Heart left ventricle (tissue), 16 donors: ENCODE results near the gene SIRT6. TPM values are rescaled to one million over a fixed set of nuclear protein-coding genes. Genes with fewer than 3 reads are reported as not detected.

ENCODE experiments used
- ATAC-seq, 4 donors: fragments of 200-7000 bp; cut with Tn5 transposase; one replicate each; pipeline ENCODE4 v1.9.1; 2020 to 2022; ENCODE audit warnings: moderate library complexity in 4 of 4, mild to moderate bottlenecking in 3 of 4, moderate number of reproducible peaks in 1 of 4
- DNase-seq, 5 donors: peaks; one replicate each; pipeline ENCODE4 v3.0.0-alpha.2; 2020
- H3K27ac ChIP-seq, 12 donors: fragments of 200-600 bp; sonication (generic) in 4 of 12; one replicate each; pipeline versions ENCODE4 v1.5.0 to v1.8.0; 2016 to 2022; ENCODE audit warnings: mild to moderate bottlenecking in 2 of 12
- H3K27me3 ChIP-seq, 9 donors: fragments of 200-600 bp; sonication (generic) in 2 of 9; one replicate each; pipeline versions ENCODE4 v1.5.1 to v1.8.0; 2016 to 2022; ENCODE audit warnings: mild to moderate bottlenecking in 3 of 9
- H3K36me3 ChIP-seq, 9 donors: fragments of 200-600 bp; sonication (generic) in 2 of 9; one replicate each; pipeline versions ENCODE4 v1.5.0 to v1.8.0; 2018 to 2022; ENCODE audit warnings: mild to moderate bottlenecking in 2 of 9
- H3K4me1 ChIP-seq, 12 donors: fragments of 200-600 bp; sonication (generic) in 4 of 12; one replicate each; pipeline versions ENCODE4 v1.5.0 to v1.8.0; 2016 to 2022; ENCODE audit warnings: mild to moderate bottlenecking in 3 of 12
- H3K4me3 ChIP-seq, 12 donors: fragments of 200-600 bp; sonication (generic) in 4 of 12; one replicate each; pipeline versions ENCODE4 v1.5.0 to v1.8.0; 2017 to 2022; ENCODE audit warnings: mild to moderate bottlenecking in 9 of 12, moderate library complexity in 4 of 12
- H3K9me3 ChIP-seq, 12 donors: fragments of 200-600 bp; sonication (generic) in 4 of 12; one replicate each; pipeline versions ENCODE4 v1.5.0 to v1.8.0; 2016 to 2022; ENCODE audit warnings: mild to moderate bottlenecking in 1 of 12
- CTCF ChIP-seq, 12 donors: fragments of 200-600 bp; sonication (generic) in 4 of 12; IDR thresholded peaks; one replicate each; pipeline versions ENCODE4 v1.5.0 to v1.8.0; 2018 to 2022; ENCODE audit warnings: antibody characterized with exemption in 12 of 12, mild to moderate bottlenecking in 5 of 12
- POLR2A ChIP-seq, 2 donors: fragments of 450-650 bp; IDR thresholded peaks; one replicate each; pipeline ENCODE4 v1.6.1; 2017; ENCODE audit warnings: antibody characterized with exemption in 2 of 2, mild to moderate bottlenecking in 2 of 2, moderate library complexity in 2 of 2
- WGBS, 4 donors: extraction: QIAGEN DNeasy Blood & Tissue Kit in 2 of 4; methylation state at CpG; one replicate each; pipeline versions ENCODE4 v1.1.5 to v1.1.7; 2013 to 2018; 5-methylcytosine and 5-hydroxymethylcytosine counted together
- intact Hi-C, 10 donors: fragments of 100-400 bp; cut with DNase I; formaldehyde crosslinking; loops; one replicate each; pipeline versions ENCODE4 v1.11.1 to v1.14.2; 2022
- polyA plus RNA-seq, 2 donors: library from polyadenylated mRNA; stranded (reverse); fragments of 200-250 nt; gene quantifications; one replicate each; pipeline ENCODE4 v1.2.3, GENCODE V29; 2013
- total RNA-seq, 9 donors: library from RNA; depleted of rRNA in 2 of 9; stranded (reverse); fragments of >200 nt in 2 of 9; fragmentation: NEBNext Ultra II Directional in 3 of 9; extraction: Animal tissue kit (Norgen Biotek cat#: 25700) in 3 of 9; gene quantifications; one replicate each; pipeline versions ENCODE4 v1.1.0 to v1.2.4, GENCODE V29; 2016 to 2023
- donor health status: ischemic (EF 13 %, LVEDD 7.1; RV severe dilation, severe dysfunction).
- donor health status: healthy with polysubstance abuse.
- donor health status: DM: no; HTN: yes; CAD: no.
- donor health status: DM: no; HTN: no; CAD: no.
- donor health status: ischemic (EF 25% LVEDD 6.9; RV normal size, moderate dysfunction).
- donor health status: ischemic (EF 25% LVEDD 5.7; RV mildly dilated, moderate dysfunction).
- donor health status: healthy.
- donor health status: DM: yes; HTN: yes; CAD: no.
- donor health status: ischemic (EF 35%, LVEDD 5.7; RV mildly dilated, moderate dysfunction).
- donor health status: nonischemic (EF 11% LVEDD 7.7; RV severe dilation, severe dysfunction).
- donor health status: DM: yes; HTN: yes; CAD: no.
- donor health status: PGD.
- donor health status: ischemic (EF 29% LVEDD 5.4; RV normal size, mild dysfunction).
- donor health status: nonischemic (EF 23%, LVEDD 6.1; RV moderate dilation, normal function).

Gene SIRT6
- total and polyA plus RNA-seq, 11 donors, result 10.2 to 29.0 (median 13.1) TPM

DNA sequence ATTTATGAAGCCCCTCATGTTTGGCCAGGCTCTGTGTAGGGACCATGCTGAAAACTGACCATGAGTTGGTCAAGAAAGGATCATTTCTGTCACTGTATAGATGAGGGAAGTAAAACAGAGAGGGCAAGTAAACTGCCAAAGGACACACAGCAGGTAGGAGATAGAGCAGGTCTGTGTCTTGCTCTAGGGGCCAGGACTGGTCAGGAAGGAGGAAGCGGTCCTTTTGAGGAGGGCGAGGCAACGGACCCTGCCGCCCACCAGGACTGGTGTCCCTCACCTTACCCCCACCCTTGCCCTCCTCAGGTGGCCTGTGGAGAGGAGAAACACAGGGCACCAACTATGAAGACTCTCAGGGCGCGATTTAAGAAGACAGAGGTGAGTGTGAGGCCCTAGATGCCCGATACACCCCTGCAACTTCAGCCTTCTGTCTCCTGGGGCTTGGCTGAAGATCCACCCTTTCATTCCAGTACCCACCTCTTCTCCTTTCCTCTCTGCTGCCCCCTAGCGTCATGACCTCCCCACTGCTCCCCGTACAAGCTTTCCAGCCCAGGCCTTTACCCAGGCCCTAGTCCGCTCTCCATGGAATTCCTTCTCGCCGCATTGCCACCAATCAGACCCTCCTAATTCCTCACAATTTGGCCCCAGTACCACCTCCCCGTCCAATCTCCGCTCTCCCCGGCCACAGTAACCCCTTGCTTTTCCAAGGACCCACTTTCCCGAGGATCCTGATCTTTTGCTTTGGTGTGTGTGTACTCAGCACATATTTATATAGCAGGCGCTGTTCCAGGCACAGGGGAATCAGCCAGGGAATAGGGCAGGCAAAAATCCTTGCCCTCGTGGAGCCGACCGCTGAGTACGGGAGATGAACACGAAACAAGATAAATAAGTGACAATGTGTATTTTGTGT lies 4.0 kb upstream of the SIRT6 start:
- Histone ChIP-seq H3K27ac (no peak overlapping the region), H3K27me3 (no peaks in the 10 kb centered on the region), H3K36me3 (no peaks in the 10 kb centered on the region), H3K4me1 (peaks cover 0 to 22% (median 10%) of the 10 kb centered on the region in 12 donors), H3K9me3 (no peaks in the 10 kb centered on the region), H3K4me3 (no peak overlapping the region)
- ATAC-seq, result peak in 3 of 4 donors; percentile 53 to 62 (median 61)
- TF ChIP-seq CTCF (IDR thresholded peaks at IDR 0.05), result peak; percentile 52 to 78 (median 66)
- no peak for TF ChIP-seq POLR2A (IDR thresholded peaks at IDR 0.05)
- DNase-seq, result peak in 4 of 5 donors; percentile 50 to 69 (median 64)
- intact Hi-C loops, result loop anchor here in 5 of 10 donors (5.0 to 10.0 kb wide), 2 partner anchors 199 to 202 kb away; partner anchors contain the start of gene EEF2 (in 5 of the 5)
- WGBS, 4 donors, result 35 to 37% (median 36%) methylated on average over 20 to 22 of the region's 22 CpGs

DNA sequence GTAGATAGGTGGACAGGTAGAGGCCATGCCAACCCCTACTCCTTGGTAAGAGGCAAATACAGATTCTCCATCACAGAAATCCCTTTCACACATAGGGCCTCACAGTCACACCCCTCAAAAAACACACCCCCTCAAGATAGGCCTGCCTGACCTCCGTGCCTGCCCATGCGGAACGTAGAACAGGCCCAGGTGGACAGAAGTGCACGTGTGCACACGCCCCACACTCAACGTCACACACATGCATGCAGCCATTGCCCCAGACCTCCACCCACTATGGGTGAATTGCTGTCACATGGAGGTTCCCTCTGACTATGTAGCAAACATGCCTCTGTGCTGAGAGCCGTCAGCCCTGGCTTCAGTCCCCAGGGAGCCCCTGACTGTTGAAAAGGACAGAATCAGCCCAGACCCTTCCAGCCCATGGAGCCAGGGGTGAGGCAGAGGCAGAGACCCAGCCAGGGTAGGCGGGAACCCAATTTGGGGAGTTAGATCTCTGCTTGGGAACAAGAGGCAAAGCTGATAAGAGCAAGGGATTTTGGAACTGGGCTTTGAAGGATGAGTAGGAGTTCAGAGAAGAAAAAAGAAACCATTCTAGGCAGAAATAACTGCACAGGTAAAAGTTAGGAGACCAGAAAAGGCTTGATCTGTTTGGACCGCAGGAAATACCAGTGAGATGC lies 3.2 kb upstream of the SIRT6 start:
- Histone ChIP-seq H3K27me3 (no peaks in the 10 kb centered on the region), H3K9me3 (no peaks in the 10 kb centered on the region), H3K4me3 (no peak overlapping the region), H3K36me3 (peaks cover 0 to 3% (median under 1%) of the 10 kb centered on the region in 9 donors), H3K27ac (no peak overlapping the region), H3K4me1 (peaks cover 0 to 27% (median 14%) of the 10 kb centered on the region in 12 donors)
- no peak for DNase-seq
- intact Hi-C loops, result loop anchor here in 5 of 10 donors (5.0 to 10.0 kb wide), 2 partner anchors 198 to 201 kb away; partner anchors contain the start of gene EEF2 (in 5 of the 5)
- TF ChIP-seq CTCF (IDR thresholded peaks at IDR 0.05), result no peak
- no peak for TF ChIP-seq POLR2A (IDR thresholded peaks at IDR 0.05)
- WGBS, 4 donors, result 66 to 71% (median 70%) methylated on average over 9 of the region's 9 CpGs
- no peak for ATAC-seq

DNA sequence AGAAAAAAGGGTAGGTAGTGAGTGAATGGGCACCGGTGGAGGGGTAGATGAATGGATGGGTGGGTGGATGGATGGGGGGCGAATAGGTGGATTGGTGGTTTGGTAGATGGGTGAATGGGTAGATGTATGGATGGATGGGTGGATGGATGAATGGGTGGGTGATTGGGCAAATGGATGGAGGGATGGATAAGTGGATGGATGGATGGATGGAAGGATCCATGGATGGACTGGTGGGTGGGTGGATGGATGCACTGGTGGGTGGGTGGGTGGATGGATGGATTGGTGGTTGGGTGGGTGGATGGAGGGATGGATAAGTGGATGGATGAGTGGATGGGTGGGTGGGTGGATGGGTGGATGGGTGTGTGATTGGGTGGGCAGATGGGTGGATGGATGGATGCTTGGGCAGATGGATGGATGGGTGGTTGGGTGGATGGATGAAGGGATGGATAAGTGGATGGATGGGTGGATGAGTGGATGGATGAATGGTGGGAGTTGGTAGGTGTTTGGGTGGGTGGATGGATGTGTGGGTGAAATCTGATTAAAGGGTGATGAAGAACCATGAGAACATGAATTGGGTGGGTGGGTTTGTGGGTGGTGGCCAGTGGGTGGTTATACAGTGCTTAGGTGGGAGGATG lies 2.5 kb upstream of the SIRT6 start:
- Histone ChIP-seq H3K27ac (no peak overlapping the region), H3K36me3 (peaks cover 0 to 10% (median 5%) of the 10 kb centered on the region in 9 donors), H3K9me3 (no peaks in the 10 kb centered on the region), H3K4me1 (peaks cover 0 to 27% (median 15%) of the 10 kb centered on the region in 12 donors), H3K27me3 (no peaks in the 10 kb centered on the region), H3K4me3 (no peak overlapping the region)
- TF ChIP-seq CTCF (IDR thresholded peaks at IDR 0.05), result no peak
- ATAC-seq (no peak), DNase-seq (no peak)
- WGBS, 4 donors, result 89 to 95% (median 92%) methylated on average over 2 of the region's 2 CpGs
- intact Hi-C loops, result loop anchor here in 6 of 10 donors (5.0 to 10.0 kb wide), 4 partner anchors 43 to 200 kb away; partner anchors contain the start of genes EEF2 (in 6 of the 6) and PIAS4 (in 1 of the 6)
